Panc1 (cell line): Measurements from ENCODE around the gene AGAP1. TPM values are rescaled to one million over a fixed set of nuclear protein-coding genes. Genes with fewer than 3 reads are reported as not detected.

ENCODE experiments used
- ATAC-seq: fragments of 200-7000 bp; cut with Tn5 transposase; 2 replicates; pipeline ENCODE4 v1.9.1; 2020; ENCODE audit warnings: mild to moderate bottlenecking, moderate library complexity
- BruUV-seq: library from RNA; stranded (reverse); fragments of 400-500 nt; replicated peaks from 2 replicates; lab custom pipeline; 2021; lab: Mats Ljungman, UMichigan
- CTCF ChIA-PET: fragments of 300-600 bp; sonication (Branson Sonifier 250); formaldehyde crosslinking; loops from one replicate; lab custom pipeline; 2022; ENCODE audit warnings: antibody characterized with exemption; lab: Charles Lee
- POLR2A ChIA-PET: fragments of 300-600 bp; sonication (Branson Sonifier 250); formaldehyde crosslinking; loops from one replicate; lab custom pipeline; 2022; ENCODE audit warnings: antibody characterized with exemption; lab: Charles Lee
- DNase-seq: peaks from one replicate; pipeline ENCODE4 v3.0.0-alpha.2; 2010; ENCODE audit warnings: low read depth, low spot score
- H3K27ac ChIP-seq: 2 replicates; pipeline ENCODE4 v1.5.1; 2011; ENCODE audit warnings: mild to moderate bottlenecking, low read length, inconsistent platforms
- H3K27me3 ChIP-seq: fragments of 200-500 bp; sonication (Bioruptor generic); 2 replicates; pipeline ENCODE4 v1.6.0; 2014; ENCODE audit warnings: low read length, inconsistent platforms; ENCODE audit not compliant: control insufficient read depth, insufficient read depth
- H3K36me3 ChIP-seq: fragments of 200-500 bp; sonication (Bioruptor generic); 2 replicates; pipeline ENCODE4 v1.5.1; 2014; ENCODE audit warnings: inconsistent platforms, mild to moderate bottlenecking, low read length, moderate library complexity; ENCODE audit not compliant: control insufficient read depth, insufficient read depth
- H3K4me1 ChIP-seq: 2 replicates; pipeline ENCODE4 v1.5.1; 2011; ENCODE audit warnings: inconsistent platforms, mild to moderate bottlenecking, low read length, moderate library complexity; ENCODE audit not compliant: control insufficient read depth, insufficient read depth
- H3K4me3 ChIP-seq, 2 experiments: 2 replicates each; pipeline ENCODE4 v1.5.1; 2011 to 2012; ENCODE audit warnings: low read depth in 2 of 2, low read length in 2 of 2, mild to moderate bottlenecking in 2 of 2, inconsistent platforms in 1 of 2, moderate library complexity in 1 of 2
- H3K9me3 ChIP-seq: fragments of 200-500 bp; sonication (Bioruptor generic); 2 replicates; pipeline ENCODE4 v1.5.1; 2014; ENCODE audit warnings: low read depth, mild to moderate bottlenecking, inconsistent platforms, low read length, moderate library complexity; ENCODE audit not compliant: control insufficient read depth, insufficient read depth
- POLR2AphosphoS5 ChIP-seq: IDR thresholded peaks from 2 replicates; pipeline ENCODE4 v1.6.1; 2012; ENCODE audit warnings: mild to moderate bottlenecking, low read depth, low read length, moderate library complexity
- SIN3A ChIP-seq: IDR thresholded peaks from 2 replicates; pipeline ENCODE4 v1.6.1; 2012; ENCODE audit warnings: low read depth, mild to moderate bottlenecking, low read length, moderate library complexity, borderline replicate concordance; ENCODE audit not compliant: insufficient read depth
- TCF7L2 ChIP-seq: IDR thresholded peaks from 2 replicates; pipeline ENCODE4 v1.6.1; 2011; ENCODE audit warnings: mild to moderate bottlenecking, low read depth, low read length, inconsistent platforms
- in situ Hi-C: cut with HindIII; loops from 2 replicates; pipeline ENCODE4 v1.10.0; 2016; ENCODE audit warnings: low sequenced_read_pairs, low pct_unique_long_range_greater_than_20kb
- intact Hi-C: fragments of 100-400 bp; cut with micrococcal nuclease; formaldehyde crosslinking; loops from one replicate; pipeline ENCODE4 v1.10.0; 2022; ENCODE audit not compliant: unreplicated experiment
- total RNA-seq: library from RNA; stranded (reverse); gene quantifications from one replicate; pipeline ENCODE4 v1.2.1, GENCODE V29; 2021; ENCODE audit not compliant: unreplicated experiment
- TF ChIP-seq, protein P1 (sequence below): fragments of 450-650 bp; IDR thresholded peaks from 2 replicates; pipeline ENCODE4 v1.5.1; 2017; ENCODE audit warnings: mild to moderate bottlenecking
- TF ChIP-seq, protein P2 (sequence below), 2 experiments: IDR thresholded peaks; 2 replicates each; pipeline ENCODE4 v1.6.1; 2011 to 2012; ENCODE audit warnings: low read depth in 2 of 2, control low read depth in 1 of 2, low read length in 1 of 2, mild to moderate bottlenecking in 1 of 2, moderate library complexity in 1 of 2; ENCODE audit not compliant: insufficient read depth in 1 of 2

AGAP1 gene
- total RNA-seq, 1 experiment from 2014 or later, result 38.9 TPM

DNA sequence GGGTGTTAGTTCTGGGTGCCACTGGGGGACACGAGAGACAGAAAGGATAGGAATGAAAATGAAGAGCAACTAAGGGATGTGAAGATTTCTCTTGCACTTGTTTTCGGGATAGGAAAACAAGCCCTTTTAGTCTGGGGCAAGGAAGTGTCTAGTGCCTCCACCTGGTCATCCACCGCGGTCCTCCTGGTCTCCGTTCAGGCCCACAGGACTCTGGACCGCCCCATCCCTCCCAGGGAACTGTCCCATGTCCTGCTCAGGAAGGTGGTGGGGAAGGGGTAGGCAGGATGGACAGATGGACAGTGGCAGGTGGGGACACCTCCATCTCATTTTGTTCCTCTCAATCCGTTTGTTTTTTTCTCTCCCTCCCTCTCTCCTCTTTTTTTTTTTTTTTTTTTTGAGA is 45.9 kb downstream of the AGAP1 start:
- no peaks in the 10 kb centered on the region for H3K9me3 ChIP-seq
- H3K4me3 ChIP-seq, result no peak overlapping the region
- H3K36me3 ChIP-seq, result no peaks in the 10 kb centered on the region
- ATAC-seq (no peak), DNase-seq (no peak)
- ChIA-PET CTCF (no interaction called here), POLR2A (no interaction called here)
- no TSS peak for BruUV-seq
- H3K4me1 ChIP-seq, result peaks cover 3% of the 10 kb centered on the region; the same call in 1 of the 2 replicates
- TF ChIP-seq SIN3A (no peak), TCF7L2 (no peak), POLR2AphosphoS5 (no peak)
- TF ChIP-seq, protein P1, sequence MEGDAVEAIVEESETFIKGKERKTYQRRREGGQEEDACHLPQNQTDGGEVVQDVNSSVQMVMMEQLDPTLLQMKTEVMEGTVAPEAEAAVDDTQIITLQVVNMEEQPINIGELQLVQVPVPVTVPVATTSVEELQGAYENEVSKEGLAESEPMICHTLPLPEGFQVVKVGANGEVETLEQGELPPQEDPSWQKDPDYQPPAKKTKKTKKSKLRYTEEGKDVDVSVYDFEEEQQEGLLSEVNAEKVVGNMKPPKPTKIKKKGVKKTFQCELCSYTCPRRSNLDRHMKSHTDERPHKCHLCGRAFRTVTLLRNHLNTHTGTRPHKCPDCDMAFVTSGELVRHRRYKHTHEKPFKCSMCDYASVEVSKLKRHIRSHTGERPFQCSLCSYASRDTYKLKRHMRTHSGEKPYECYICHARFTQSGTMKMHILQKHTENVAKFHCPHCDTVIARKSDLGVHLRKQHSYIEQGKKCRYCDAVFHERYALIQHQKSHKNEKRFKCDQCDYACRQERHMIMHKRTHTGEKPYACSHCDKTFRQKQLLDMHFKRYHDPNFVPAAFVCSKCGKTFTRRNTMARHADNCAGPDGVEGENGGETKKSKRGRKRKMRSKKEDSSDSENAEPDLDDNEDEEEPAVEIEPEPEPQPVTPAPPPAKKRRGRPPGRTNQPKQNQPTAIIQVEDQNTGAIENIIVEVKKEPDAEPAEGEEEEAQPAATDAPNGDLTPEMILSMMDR, result no peak
- TF ChIP-seq, protein P2, sequence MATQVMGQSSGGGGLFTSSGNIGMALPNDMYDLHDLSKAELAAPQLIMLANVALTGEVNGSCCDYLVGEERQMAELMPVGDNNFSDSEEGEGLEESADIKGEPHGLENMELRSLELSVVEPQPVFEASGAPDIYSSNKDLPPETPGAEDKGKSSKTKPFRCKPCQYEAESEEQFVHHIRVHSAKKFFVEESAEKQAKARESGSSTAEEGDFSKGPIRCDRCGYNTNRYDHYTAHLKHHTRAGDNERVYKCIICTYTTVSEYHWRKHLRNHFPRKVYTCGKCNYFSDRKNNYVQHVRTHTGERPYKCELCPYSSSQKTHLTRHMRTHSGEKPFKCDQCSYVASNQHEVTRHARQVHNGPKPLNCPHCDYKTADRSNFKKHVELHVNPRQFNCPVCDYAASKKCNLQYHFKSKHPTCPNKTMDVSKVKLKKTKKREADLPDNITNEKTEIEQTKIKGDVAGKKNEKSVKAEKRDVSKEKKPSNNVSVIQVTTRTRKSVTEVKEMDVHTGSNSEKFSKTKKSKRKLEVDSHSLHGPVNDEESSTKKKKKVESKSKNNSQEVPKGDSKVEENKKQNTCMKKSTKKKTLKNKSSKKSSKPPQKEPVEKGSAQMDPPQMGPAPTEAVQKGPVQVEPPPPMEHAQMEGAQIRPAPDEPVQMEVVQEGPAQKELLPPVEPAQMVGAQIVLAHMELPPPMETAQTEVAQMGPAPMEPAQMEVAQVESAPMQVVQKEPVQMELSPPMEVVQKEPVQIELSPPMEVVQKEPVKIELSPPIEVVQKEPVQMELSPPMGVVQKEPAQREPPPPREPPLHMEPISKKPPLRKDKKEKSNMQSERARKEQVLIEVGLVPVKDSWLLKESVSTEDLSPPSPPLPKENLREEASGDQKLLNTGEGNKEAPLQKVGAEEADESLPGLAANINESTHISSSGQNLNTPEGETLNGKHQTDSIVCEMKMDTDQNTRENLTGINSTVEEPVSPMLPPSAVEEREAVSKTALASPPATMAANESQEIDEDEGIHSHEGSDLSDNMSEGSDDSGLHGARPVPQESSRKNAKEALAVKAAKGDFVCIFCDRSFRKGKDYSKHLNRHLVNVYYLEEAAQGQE (IDR thresholded peaks at IDR 0.05; ENCODE audit: insufficient read depth in 1 of 2, low read depth in 2 of 2, low read length in 1 of 2), result no peak
- H3K27ac ChIP-seq, result no peak overlapping the region
- in situ Hi-C loops (no loop called here), intact Hi-C loops (no loop called here)
- H3K27me3 ChIP-seq, result no peaks in the 10 kb centered on the region

DNA sequence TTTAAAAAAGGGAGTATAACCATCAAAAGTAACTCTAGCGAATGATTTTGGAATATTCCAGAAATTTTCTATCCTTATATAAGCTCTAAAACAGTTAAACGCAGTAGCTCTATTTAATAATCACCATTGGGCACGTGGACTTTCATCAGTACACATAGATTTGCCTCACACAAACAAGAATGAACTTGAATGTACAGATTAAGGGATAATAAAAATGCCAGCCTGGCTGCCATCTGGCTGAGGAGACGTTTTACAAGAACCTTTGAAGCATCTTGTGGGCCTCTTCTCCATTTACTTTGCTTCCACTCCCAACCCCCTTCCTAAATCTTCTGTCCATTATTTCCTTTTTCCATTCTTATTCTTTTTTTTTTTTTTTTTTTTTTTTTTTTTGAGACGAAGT is 47.2 kb downstream of the AGAP1 start:
- Histone ChIP-seq H3K4me3 (no peak overlapping the region), H3K27me3 (no peaks in the 10 kb centered on the region), H3K9me3 (no peaks in the 10 kb centered on the region), H3K36me3 (no peaks in the 10 kb centered on the region), H3K4me1 (peaks cover 3% of the 10 kb centered on the region; the same call in 1 of the 2 replicates), H3K27ac (no peak overlapping the region)
- ATAC-seq (no peak), DNase-seq (no peak)
- in situ Hi-C loops (no loop called here), intact Hi-C loops (no loop called here)
- POLR2A ChIA-PET, result interaction anchor here (0.8 kb wide), 1 partner anchor 984 kb away, joined by 11 read pairs; no protein-coding TSS in a partner anchor
- CTCF ChIA-PET, result no interaction called here
- TF ChIP-seq, protein P1, result no peak
- TF ChIP-seq POLR2AphosphoS5, result no peak
- no peak for TF ChIP-seq TCF7L2
- TF ChIP-seq, protein P2 (IDR thresholded peaks at IDR 0.05; ENCODE audit: insufficient read depth in 1 of 2, low read depth in 2 of 2, low read length in 1 of 2), result no peak
- TF ChIP-seq SIN3A, result no peak
- no TSS peak for BruUV-seq
